Measurements from ENCODE around the gene KAZN. TPM values are rescaled to one million over a fixed set of nuclear protein-coding genes. Genes with fewer than 3 reads are reported as not detected.

Gene KAZN
- total and polyA plus RNA-seq, 2 of the 8 experiments (the other 6 are each of a cell fraction or from before 2014, with no cell fraction given): 3.7 to 11.8 TPM

DNA sequence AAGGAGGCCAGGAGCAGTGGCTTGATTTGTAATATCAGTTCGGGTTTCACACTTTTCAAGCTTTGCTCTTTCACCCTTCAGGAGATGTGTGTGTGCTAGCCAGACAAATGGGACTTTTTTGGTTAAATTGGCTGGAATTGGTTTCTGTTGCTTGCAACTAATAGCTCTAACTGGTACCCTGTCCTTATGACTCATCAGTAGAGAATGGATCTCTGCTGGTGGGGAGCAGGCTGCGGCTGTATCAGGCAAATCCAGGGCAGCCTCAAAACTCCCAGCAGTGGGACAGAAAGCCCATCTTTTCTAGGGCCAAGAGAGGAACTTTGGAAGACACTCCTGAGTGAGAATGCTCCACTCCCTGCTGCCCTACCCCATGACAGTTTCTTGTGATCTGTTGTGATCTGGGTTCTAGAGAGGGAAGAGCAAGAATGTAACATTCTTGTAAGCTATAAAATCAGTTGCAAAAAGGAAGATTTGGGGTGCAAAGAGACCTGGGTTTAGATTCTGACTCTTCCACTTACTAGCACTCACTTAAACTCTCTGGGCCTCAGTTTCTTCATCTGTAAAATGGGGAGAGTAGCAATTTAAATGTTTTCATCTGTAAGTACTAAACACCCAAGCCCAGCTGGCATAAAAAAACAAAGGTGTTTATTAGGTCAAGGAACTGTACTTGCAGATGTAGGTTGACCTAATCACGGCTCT, 298.0 kb downstream of the KAZN start:
- Histone ChIP-seq H4K8ac (ENCODE audit: extremely low read depth, insufficient read depth, low read length) (no peak overlapping the region), H3K79me2 (ENCODE audit: control insufficient read depth in 1 of 2, insufficient read depth in 2 of 2, low read length in 2 of 2) (no peaks in the 10 kb centered on the region), H3K23me2 (ENCODE audit: low read depth, low read length) (no peaks in the 10 kb centered on the region), H3K4me1 (replicated peaks in 1 of 4; ENCODE audit: control insufficient read depth in 3 of 4, insufficient read depth in 4 of 4, low read length in 3 of 4) (peaks cover 0 to 10% (median 8%) of the 10 kb centered on the region in 4 experiments; a peak in 6 of 7 replicates), H2BK20ac (ENCODE audit: low read length) (no peak overlapping the region), H4K91ac (replicated peaks; ENCODE audit: insufficient read length, low read length) (no peak overlapping the region), H2AFZ (ENCODE audit: low read length) (no peak overlapping the region), H3K4me2 (ENCODE audit: insufficient read depth in 1 of 2, low read depth in 2 of 2, low read length in 2 of 2) (no peak overlapping the region), H3K14ac (ENCODE audit: insufficient read length) (no peak overlapping the region), H2BK5ac (ENCODE audit: low read depth, low read length) (no peak overlapping the region), H3K27ac (ENCODE audit: low read depth, low read length) (no peak overlapping the region), H3K23ac (ENCODE audit: insufficient read length) (no peak overlapping the region), H3K36me3 (ENCODE audit: control insufficient read depth in 2 of 4, insufficient read depth in 4 of 4, low read length in 3 of 4) (no peaks in the 10 kb centered on the region; a peak in 1 of 8 replicates), H3K18ac (ENCODE audit: extremely low read depth, low read length) (no peak overlapping the region), H2AK5ac (ENCODE audit: low read depth, low read length) (no peak overlapping the region), H3K79me1 (ENCODE audit: low read depth, low read length) (no peaks in the 10 kb centered on the region), H3K27me3 (replicated peaks in 1 of 4; ENCODE audit: control insufficient read depth in 3 of 4, extremely low read depth in 1 of 4, insufficient read depth in 3 of 4, low read length in 3 of 4) (no peaks in the 10 kb centered on the region; a peak in 1 of 7 replicates), H3K9me3 (ENCODE audit: insufficient read depth in 2 of 2, low read depth in 1 of 2, low read length in 1 of 2) (no peaks in the 10 kb centered on the region), H3K9ac (replicated peaks in 1 of 4; ENCODE audit: extremely low read depth in 1 of 4, low read depth in 3 of 4, low read length in 3 of 4) (no peak overlapping the region), H2BK15ac (ENCODE audit: low read length) (no peak overlapping the region), H3K4ac (replicated peaks; ENCODE audit: insufficient read length, low read depth, low read length) (no peak overlapping the region), H4K5ac (ENCODE audit: insufficient read length, low read depth, low read length) (no peak overlapping the region), H2BK120ac (replicated peaks; ENCODE audit: low read depth, low read length) (no peak overlapping the region), H3K56ac (replicated peaks; ENCODE audit: insufficient read length, low read depth, low read length) (no peak overlapping the region), H2BK12ac (ENCODE audit: low read depth, low read length) (no peak overlapping the region), H3K4me3 (ENCODE audit: extremely low read depth in 1 of 4, insufficient read depth in 2 of 4, low read depth in 3 of 4, low read length in 4 of 4) (no peak overlapping the region), H4K20me1 (replicated peaks in 1 of 2; ENCODE audit: control insufficient read depth in 1 of 2, insufficient read depth in 2 of 2, low read length in 2 of 2) (no peaks in the 10 kb centered on the region)
- CTCF ChIA-PET (ENCODE audit: partially characterized antibody): interaction anchor here (0.8 to 1.5 kb wide), 7 partner anchors 10 to 159 kb away, joined by 3 to 4 read pairs (median 3); no protein-coding TSS in a partner anchor
- WGBS, 2 experiments (ENCODE audit: extremely low coverage in 1 of 2, insufficient coverage in 1 of 2, insufficient read length in 1 of 2, insufficient replicate concordance in 2 of 2, low coverage in 1 of 2, low lambda C conversion rate in 2 of 2, missing lambda C conversion rate in 1 of 2): 80% methylated on average over 3 of the region's 3 CpGs; no CpG with 5 or more reads in 1 of the 2 experiments
- no peak for FAIRE-seq
- TF ChIP-seq, protein P1, sequence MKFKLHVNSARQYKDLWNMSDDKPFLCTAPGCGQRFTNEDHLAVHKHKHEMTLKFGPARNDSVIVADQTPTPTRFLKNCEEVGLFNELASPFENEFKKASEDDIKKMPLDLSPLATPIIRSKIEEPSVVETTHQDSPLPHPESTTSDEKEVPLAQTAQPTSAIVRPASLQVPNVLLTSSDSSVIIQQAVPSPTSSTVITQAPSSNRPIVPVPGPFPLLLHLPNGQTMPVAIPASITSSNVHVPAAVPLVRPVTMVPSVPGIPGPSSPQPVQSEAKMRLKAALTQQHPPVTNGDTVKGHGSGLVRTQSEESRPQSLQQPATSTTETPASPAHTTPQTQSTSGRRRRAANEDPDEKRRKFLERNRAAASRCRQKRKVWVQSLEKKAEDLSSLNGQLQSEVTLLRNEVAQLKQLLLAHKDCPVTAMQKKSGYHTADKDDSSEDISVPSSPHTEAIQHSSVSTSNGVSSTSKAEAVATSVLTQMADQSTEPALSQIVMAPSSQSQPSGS (IDR thresholded peaks at IDR 0.05; ENCODE audit: low read length): no peak
- peak; percentile 59; the same call in 1 of the 2 replicates for TF ChIP-seq JUND (IDR thresholded peaks at IDR 0.05; ENCODE audit: low read length)
- POLR2A ChIA-PET (ENCODE audit: partially characterized antibody): no interaction called here
- no peak for DNase-seq (ENCODE audit: low read depth in 1 of 2, low spot score in 2 of 2)
